Endodermal cell (in vitro differentiated cells): ENCODE results near the gene NCAPH2. TPM values are rescaled to one million over a fixed set of nuclear protein-coding genes. Genes with fewer than 3 reads are reported as not detected.

Experiments
- DNase-seq: peaks from one replicate; pipeline ENCODE4 v3.0.0-alpha.2; 2017
- H3K27ac ChIP-seq: 2 replicates; pipeline ENCODE4 v1.5.1; 2013; ENCODE audit warnings: mild to moderate bottlenecking, low read depth, low read length, moderate library complexity
- H3K27me3 ChIP-seq: 2 replicates; pipeline ENCODE4 v1.6.1; 2013; ENCODE audit warnings: mild to moderate bottlenecking, low read length, moderate library complexity; ENCODE audit not compliant: insufficient read depth, control insufficient read depth, poor library complexity, severe bottlenecking
- H3K36me3 ChIP-seq: 2 replicates; pipeline ENCODE4 v1.7.0; 2013; ENCODE audit warnings: mild to moderate bottlenecking, low read length, moderate library complexity; ENCODE audit not compliant: control insufficient read depth, insufficient read depth
- H3K4me1 ChIP-seq: one replicate; pipeline ENCODE4 v1.7.0; 2013; ENCODE audit warnings: low read length; ENCODE audit not compliant: control insufficient read depth, insufficient read depth
- H3K4me3 ChIP-seq: 2 replicates; pipeline ENCODE4 v1.5.1; 2013; ENCODE audit warnings: mild to moderate bottlenecking, low read length, moderate library complexity
- H3K9ac ChIP-seq: 2 replicates; pipeline ENCODE4 v1.6.1; 2013; ENCODE audit warnings: mild to moderate bottlenecking, low read length, moderate library complexity; ENCODE audit not compliant: poor library complexity, severe bottlenecking; ENCODE audit errors: extremely low read depth
- H3K9me3 ChIP-seq: 2 replicates; pipeline ENCODE4 v1.6.1; 2013; ENCODE audit warnings: mild to moderate bottlenecking, low read length, moderate library complexity; ENCODE audit not compliant: control insufficient read depth
- H3K27ac Mint-ChIP-seq: 2 replicates; pipeline ENCODE4 v1.8.0; 2020; ENCODE audit warnings: mixed read lengths
- H3K27me3 Mint-ChIP-seq: 2 replicates; pipeline ENCODE4 v1.8.0; 2021; ENCODE audit warnings: mild to moderate bottlenecking, mixed read lengths; ENCODE audit not compliant: insufficient read depth
- H3K36me3 Mint-ChIP-seq: 2 replicates; pipeline ENCODE4 v1.8.0; 2020; ENCODE audit warnings: low read depth, mixed read lengths
- H3K4me1 Mint-ChIP-seq: 2 replicates; pipeline ENCODE4 v1.8.0; 2020; ENCODE audit warnings: mixed read lengths
- H3K4me3 Mint-ChIP-seq: 2 replicates; pipeline ENCODE4 v1.8.0; 2020; ENCODE audit warnings: mild to moderate bottlenecking, moderate library complexity, mixed read lengths
- H3K9me3 Mint-ChIP-seq: 2 replicates; pipeline ENCODE4 v1.8.0; 2020; ENCODE audit warnings: mild to moderate bottlenecking, mixed read lengths
- WGBS, 2 experiments: methylation state at CpG; one replicate each; pipeline versions ENCODE4 v1.1.5 to v1.1.7; 2013; ENCODE audit warnings: missing lambda C conversion rate in 2 of 2, mixed read lengths in 1 of 2; ENCODE audit not compliant: insufficient coverage in 1 of 2, insufficient read length in 1 of 2; 5-methylcytosine and 5-hydroxymethylcytosine counted together
- total RNA-seq, 2 donors: library from RNA; stranded (reverse); fragmentation: NEBNext Ultra II Directional in 1 of 2; extraction: Animal tissue kit (Norgen Biotek cat#: 25700) in 1 of 2; gene quantifications; 2 replicates in 1 of 2; 3 replicates in 1 of 2; pipeline ENCODE4 v1.2.1, GENCODE V29; 2021
- TF ChIP-seq, protein P1 (sequence below): fragments of 200-600 bp; sonication (generic); conservative IDR thresholded peaks from 2 replicates; pipeline ENCODE4 v1.5.0; 2021; ENCODE audit warnings: antibody characterized with exemption, mild to moderate bottlenecking

Gene NCAPH2
- total RNA-seq, 2 donors from 2014 or later = 63.3 to 73.1 TPM

DNA sequence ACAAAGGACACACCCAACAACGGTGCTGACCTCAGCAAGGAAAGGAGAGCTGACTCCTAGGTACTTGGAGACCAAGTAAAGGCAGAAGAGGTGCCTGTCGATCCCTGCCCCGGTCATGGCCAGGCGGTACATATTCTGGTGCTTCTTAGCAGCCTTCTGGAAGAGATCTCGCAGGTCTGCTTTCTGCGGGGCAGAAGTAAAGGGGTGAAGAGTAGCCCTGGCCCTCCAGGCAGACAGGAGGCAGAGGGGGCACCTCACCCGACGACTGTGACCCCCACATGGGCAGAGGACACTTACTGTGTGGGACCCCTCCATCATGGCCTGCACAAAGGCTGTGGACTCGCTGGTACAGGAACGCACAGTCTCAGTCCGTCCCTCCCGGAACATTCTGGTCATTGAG, 62.8 kb downstream of the NCAPH2 start:
- Histone ChIP-seq H3K4me1 (no peaks in the 10 kb centered on the region), H3K4me3 (no peak overlapping the region), H3K36me3 (peaks cover 75% of the 10 kb centered on the region), H3K9ac (no peak overlapping the region), H3K9me3 (no peaks in the 10 kb centered on the region), H3K27ac (no peak overlapping the region), H3K27me3 (no peaks in the 10 kb centered on the region)
- peaks cover 57% of the 10 kb centered on the region for H3K36me3 Mint-ChIP-seq
- H3K4me1 Mint-ChIP-seq = no peaks in the 10 kb centered on the region
- H3K27ac Mint-ChIP-seq = no peak overlapping the region
- TF ChIP-seq, protein P1, sequence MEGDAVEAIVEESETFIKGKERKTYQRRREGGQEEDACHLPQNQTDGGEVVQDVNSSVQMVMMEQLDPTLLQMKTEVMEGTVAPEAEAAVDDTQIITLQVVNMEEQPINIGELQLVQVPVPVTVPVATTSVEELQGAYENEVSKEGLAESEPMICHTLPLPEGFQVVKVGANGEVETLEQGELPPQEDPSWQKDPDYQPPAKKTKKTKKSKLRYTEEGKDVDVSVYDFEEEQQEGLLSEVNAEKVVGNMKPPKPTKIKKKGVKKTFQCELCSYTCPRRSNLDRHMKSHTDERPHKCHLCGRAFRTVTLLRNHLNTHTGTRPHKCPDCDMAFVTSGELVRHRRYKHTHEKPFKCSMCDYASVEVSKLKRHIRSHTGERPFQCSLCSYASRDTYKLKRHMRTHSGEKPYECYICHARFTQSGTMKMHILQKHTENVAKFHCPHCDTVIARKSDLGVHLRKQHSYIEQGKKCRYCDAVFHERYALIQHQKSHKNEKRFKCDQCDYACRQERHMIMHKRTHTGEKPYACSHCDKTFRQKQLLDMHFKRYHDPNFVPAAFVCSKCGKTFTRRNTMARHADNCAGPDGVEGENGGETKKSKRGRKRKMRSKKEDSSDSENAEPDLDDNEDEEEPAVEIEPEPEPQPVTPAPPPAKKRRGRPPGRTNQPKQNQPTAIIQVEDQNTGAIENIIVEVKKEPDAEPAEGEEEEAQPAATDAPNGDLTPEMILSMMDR = no peak
- no peak for DNase-seq
- 95 to 96% methylated on average over 10 to 12 of the region's 12 CpGs for WGBS, 2 experiments
- H3K9me3 Mint-ChIP-seq = no peaks in the 10 kb centered on the region
- H3K4me3 Mint-ChIP-seq = no peak overlapping the region
- peaks cover 2% of the 10 kb centered on the region for H3K27me3 Mint-ChIP-seq

DNA sequence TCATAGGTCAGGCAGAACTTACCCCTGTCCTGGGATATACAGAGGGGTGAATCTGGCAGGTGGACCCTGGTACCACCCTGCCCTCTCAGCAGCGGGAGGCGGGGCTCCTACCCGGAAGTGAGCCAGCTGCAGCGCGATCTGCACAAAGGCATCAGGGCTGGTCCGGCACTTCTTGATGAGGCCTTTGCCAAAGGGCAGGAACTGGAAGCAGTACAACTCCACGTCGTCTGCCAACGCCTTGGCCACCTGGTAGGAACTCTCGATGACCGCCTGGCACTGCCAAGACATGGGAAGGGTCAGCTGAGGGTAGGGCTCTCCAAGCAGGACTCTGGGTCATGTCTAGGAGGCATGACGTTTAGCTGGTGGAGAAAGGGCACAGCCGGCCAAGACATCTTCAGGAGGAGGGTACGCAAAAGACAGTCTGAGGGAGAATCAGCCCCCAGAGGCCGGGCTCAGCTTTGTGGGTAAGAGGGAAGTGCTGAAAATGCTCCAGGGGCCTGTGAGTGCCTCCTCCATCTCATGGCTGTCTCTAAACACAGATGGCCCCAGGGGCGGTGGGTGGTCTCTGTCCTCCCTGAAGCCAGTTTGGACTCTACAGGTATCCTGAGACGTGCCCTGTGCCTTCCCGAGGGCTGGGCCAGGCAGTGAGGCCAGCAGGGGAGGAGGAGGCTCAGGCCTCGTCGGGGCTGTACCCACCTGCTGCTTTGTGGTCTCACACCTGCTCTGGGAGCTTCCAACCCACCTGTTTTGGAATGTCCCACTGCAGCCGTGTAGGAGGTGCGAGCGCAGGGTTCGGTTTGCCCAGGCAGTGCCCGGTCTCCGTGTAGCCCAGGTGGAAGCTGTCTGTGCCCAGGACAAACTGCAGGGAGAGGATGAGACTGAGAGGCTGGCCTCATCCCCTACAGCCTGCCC, 63.5 kb downstream of the NCAPH2 start:
- Mint-ChIP-seq H3K4me3 (no peak overlapping the region), H3K9me3 (no peaks in the 10 kb centered on the region), H3K4me1 (no peaks in the 10 kb centered on the region), H3K36me3 (peaks cover 62% of the 10 kb centered on the region), H3K27ac (no peak overlapping the region), H3K27me3 (no peaks in the 10 kb centered on the region)
- H3K9me3 ChIP-seq = no peaks in the 10 kb centered on the region
- H3K4me1 ChIP-seq = no peaks in the 10 kb centered on the region
- H3K27me3 ChIP-seq = no peaks in the 10 kb centered on the region
- peaks cover 80% of the 10 kb centered on the region for H3K36me3 ChIP-seq
- 92 to 97% methylated on average over 23 to 26 of the region's 26 CpGs for WGBS, 2 experiments
- no peak overlapping the region for H3K9ac ChIP-seq
- no peak overlapping the region for H3K27ac ChIP-seq
- H3K4me3 ChIP-seq = no peak overlapping the region
- TF ChIP-seq, protein P1 = no peak
- no peak for DNase-seq

DNA sequence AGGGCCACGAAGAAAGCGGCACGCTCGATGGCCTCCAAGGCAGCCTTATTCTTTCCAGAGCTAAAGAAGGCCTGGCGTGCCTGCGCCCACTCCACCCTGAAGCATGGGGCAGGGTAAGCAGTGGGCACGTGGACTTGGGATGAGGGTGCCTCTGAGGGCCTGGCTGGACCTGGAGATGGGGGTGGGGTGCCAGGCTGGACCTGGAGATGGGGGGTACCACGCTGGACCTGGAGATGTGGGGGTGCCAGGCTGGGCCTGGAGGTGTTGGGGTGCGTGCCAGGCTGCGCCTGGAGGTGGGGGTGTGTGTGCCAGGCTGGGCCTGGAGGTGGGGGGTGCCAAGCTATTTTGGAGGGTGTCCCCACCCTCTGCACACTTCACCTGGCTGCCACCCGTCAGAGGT, 64.9 kb downstream of the NCAPH2 start:
- H3K36me3 ChIP-seq = peaks cover 81% of the 10 kb centered on the region
- H3K4me1 ChIP-seq = no peaks in the 10 kb centered on the region
- no peak overlapping the region for H3K27ac ChIP-seq
- no peak overlapping the region for H3K4me3 Mint-ChIP-seq
- no peak overlapping the region for H3K27ac Mint-ChIP-seq
- H3K36me3 Mint-ChIP-seq = peaks cover 60% of the 10 kb centered on the region
- H3K27me3 ChIP-seq = no peaks in the 10 kb centered on the region
- H3K9ac ChIP-seq = no peak overlapping the region
- WGBS, 2 experiments = 95 to 100% methylated on average over 1 to 11 of the region's 11 CpGs
- H3K27me3 Mint-ChIP-seq = no peaks in the 10 kb centered on the region
- no peak overlapping the region for H3K4me3 ChIP-seq
- DNase-seq = no peak
- H3K4me1 Mint-ChIP-seq = no peaks in the 10 kb centered on the region
- TF ChIP-seq, protein P1 = no peak
- H3K9me3 ChIP-seq = no peaks in the 10 kb centered on the region
- no peaks in the 10 kb centered on the region for H3K9me3 Mint-ChIP-seq
